HG02943 (cell line): Measurements from ENCODE around the gene STRIP2.
A peak's percentile ranks its signal among the peaks of the same experiment; 100 is the strongest.

Source experiments
- ATAC-seq: cut with Tn5 transposase; IDR thresholded peaks from one replicate; pipeline ENCODE4 v1.9.1; 2021; ENCODE audit warnings: mild to moderate bottlenecking, low read depth, moderate library complexity; ENCODE audit not compliant: unreplicated experiment

Gene STRIP2

GRCh38 chr7:129482781-129483180 is 48.5 kb downstream of the STRIP2 start:
- ATAC-seq, result no peak

- no peak for ATAC-seq
Observed at GRCh38 chr7:129489491-129489890, 55.3 kb downstream of the STRIP2 start.

- ATAC-seq, result no peak
Observed at GRCh38 chr7:129492391-129492790, 58.2 kb downstream of the STRIP2 start.

- no peak for ATAC-seq
Observed at GRCh38 chr7:129493555-129493954, 59.3 kb downstream of the STRIP2 start.

GRCh38 chr7:129494041-129494440 is 59.8 kb downstream of the STRIP2 start:
- ATAC-seq, result no peak

GRCh38 chr7:129495987-129496386 is 61.8 kb downstream of the STRIP2 start:
- ATAC-seq, result no peak

- no peak for ATAC-seq
Observed at GRCh38 chr7:129496653-129497052, 62.4 kb downstream of the STRIP2 start.

GRCh38 chr7:129497156-129497555 is 62.9 kb downstream of the STRIP2 start:
- no peak for ATAC-seq

- ATAC-seq, result no peak
Observed at GRCh38 chr7:129498021-129498420, 63.8 kb downstream of the STRIP2 start.

GRCh38 chr7:129499999-129500398 is 65.8 kb downstream of the STRIP2 start:
- no peak for ATAC-seq

- peak; percentile 82 for ATAC-seq
Observed at GRCh38 chr7:129501760-129502707, 67.8 kb downstream of the STRIP2 start, which contains the start of gene SMKR1. Gene SMKR1, plus strand, starts transcription at chr7:129502531. Its CDS starts 294 bp downstream, at chr7:129502825.

- peak; percentile 7 for ATAC-seq
Observed at GRCh38 chr7:129502708-129503685, 68.8 kb downstream of the STRIP2 start.

- ATAC-seq, result no peak
Observed at GRCh38 chr7:129503725-129504124, 69.5 kb downstream of the STRIP2 start.

GRCh38 chr7:129512192-129512591 is 78.0 kb downstream of the STRIP2 start:
- no peak for ATAC-seq

- no peak for ATAC-seq
Observed at GRCh38 chr7:129513546-129513945, 79.3 kb downstream of the STRIP2 start.

GRCh38 chr7:129514683-129515082 is 80.5 kb downstream of the STRIP2 start:
- ATAC-seq, result no peak

GRCh38 chr7:129515381-129515780 is 81.1 kb downstream of the STRIP2 start:
- no peak for ATAC-seq

GRCh38 chr7:129517931-129518330 is 83.7 kb downstream of the STRIP2 start:
- no peak for ATAC-seq

- ATAC-seq, result no peak
Observed at GRCh38 chr7:129519464-129519863, 85.2 kb downstream of the STRIP2 start.

- no peak for ATAC-seq
Observed at GRCh38 chr7:129522088-129522970, 88.1 kb downstream of the STRIP2 start.
